ENCODE measurements around the gene YEATS4. TPM values are rescaled to one million over a fixed set of nuclear protein-coding genes. Genes with fewer than 3 reads are reported as not detected.

YEATS4 gene
- total RNA-seq, 1 experiment from 2014 or later, result 42.6 TPM

DNA sequence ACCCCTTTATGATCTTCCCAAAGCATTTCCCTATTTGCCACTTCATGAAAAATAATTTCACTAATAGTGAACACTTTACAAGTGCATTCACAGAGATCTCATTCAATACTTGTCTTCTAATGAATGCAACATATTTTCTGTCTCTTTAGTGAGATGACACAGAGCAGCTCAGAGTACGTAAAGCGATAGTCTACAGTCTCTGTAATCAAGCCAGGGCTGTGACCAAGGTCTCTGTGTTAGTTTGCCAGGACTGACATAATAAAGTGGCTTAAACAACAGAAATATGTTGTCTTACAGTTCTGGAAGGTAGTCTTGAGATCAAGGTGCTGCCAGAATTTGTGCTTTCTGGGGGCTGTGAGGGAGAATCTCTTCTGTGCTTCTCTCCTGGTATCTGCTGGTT is 77.5 kb downstream of the YEATS4 start:
- Histone ChIP-seq H3K4me3 (ENCODE audit: low read depth, low read length) (no peak overlapping the region), H3K27me3 (replicated peaks; ENCODE audit: control insufficient read depth, insufficient read depth, low read length) (no peaks in the 10 kb centered on the region), H3K9me3 (no peaks in the 10 kb centered on the region), H3K4me1 (peaks cover 24% of the 10 kb centered on the region), H3K36me3 (ENCODE audit: control insufficient read depth, insufficient read depth, low read length) (no peaks in the 10 kb centered on the region)
- TF ChIP-seq, protein P1, sequence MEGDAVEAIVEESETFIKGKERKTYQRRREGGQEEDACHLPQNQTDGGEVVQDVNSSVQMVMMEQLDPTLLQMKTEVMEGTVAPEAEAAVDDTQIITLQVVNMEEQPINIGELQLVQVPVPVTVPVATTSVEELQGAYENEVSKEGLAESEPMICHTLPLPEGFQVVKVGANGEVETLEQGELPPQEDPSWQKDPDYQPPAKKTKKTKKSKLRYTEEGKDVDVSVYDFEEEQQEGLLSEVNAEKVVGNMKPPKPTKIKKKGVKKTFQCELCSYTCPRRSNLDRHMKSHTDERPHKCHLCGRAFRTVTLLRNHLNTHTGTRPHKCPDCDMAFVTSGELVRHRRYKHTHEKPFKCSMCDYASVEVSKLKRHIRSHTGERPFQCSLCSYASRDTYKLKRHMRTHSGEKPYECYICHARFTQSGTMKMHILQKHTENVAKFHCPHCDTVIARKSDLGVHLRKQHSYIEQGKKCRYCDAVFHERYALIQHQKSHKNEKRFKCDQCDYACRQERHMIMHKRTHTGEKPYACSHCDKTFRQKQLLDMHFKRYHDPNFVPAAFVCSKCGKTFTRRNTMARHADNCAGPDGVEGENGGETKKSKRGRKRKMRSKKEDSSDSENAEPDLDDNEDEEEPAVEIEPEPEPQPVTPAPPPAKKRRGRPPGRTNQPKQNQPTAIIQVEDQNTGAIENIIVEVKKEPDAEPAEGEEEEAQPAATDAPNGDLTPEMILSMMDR (IDR thresholded peaks at IDR 0.05; ENCODE audit: insufficient read depth in 1 of 2, low read depth in 1 of 2, low read length in 1 of 2, severe bottlenecking in 1 of 2, unreplicated experiment in 1 of 2), result no peak
- no TSS peak for BruUV-seq (replicated peaks)
- intact Hi-C loops (cut with micrococcal nuclease; ENCODE audit: unreplicated experiment), result no loop called here
- Mint-ChIP-seq H3K36me3 (ENCODE audit: insufficient read depth, unreplicated experiment) (no peaks in the 10 kb centered on the region), H3K4me1 (ENCODE audit: low read depth, unreplicated experiment) (peaks cover 34% of the 10 kb centered on the region), H3K9me3 (ENCODE audit: unreplicated experiment) (peaks cover 17% of the 10 kb centered on the region), H3K27ac (ENCODE audit: unreplicated experiment) (no peak overlapping the region), H3K27me3 (ENCODE audit: insufficient read depth, unreplicated experiment) (no peaks in the 10 kb centered on the region), H3K4me3 (ENCODE audit: unreplicated experiment) (no peak overlapping the region)
- POLR2A ChIA-PET, result no interaction called here
- DNase-seq, result no peak
- CTCF ChIA-PET, result no interaction called here

DNA sequence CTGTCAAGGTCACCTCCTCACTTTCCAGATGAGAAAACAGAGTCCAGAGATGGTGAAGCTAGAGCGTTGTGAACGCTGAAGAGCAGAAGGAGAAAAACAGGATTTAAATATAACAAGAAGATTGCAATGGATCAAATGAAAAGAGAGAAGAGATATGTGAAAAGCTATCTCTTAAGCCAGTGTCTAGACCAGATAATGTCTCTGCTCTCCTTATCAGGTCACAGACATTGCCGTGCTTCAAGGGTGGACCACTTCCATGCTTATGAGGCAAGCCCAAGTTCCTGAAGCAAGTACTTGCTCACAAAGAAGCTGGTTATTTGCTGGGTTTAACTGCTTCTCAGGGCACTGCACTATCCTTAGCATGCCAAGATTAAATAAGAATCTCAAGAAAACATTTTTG is 79.0 kb downstream of the YEATS4 start:
- H3K4me1 Mint-ChIP-seq (ENCODE audit: low read depth, unreplicated experiment), result peaks cover 34% of the 10 kb centered on the region

DNA sequence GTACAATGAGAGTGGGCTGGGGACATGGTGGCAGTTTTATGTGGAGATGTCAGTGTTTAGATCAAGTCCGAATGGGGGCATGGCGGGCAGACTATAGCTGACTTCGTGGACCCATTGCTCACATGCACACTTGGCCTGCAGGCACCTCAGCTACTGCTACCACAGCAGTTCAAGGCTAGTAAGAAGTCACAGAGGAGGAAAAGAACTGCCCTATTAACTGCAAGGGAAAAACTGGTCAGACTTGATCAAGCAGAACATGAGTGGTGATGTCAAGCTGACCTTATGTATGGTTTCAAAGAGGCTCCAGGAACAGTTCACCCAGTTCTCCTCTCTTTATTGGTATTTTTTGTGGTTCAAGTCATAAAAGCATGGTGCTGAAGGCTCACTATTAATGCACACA is 80.5 kb downstream of the YEATS4 start:
- TF ChIP-seq, protein P1 (IDR thresholded peaks at IDR 0.05; ENCODE audit: insufficient read depth in 1 of 2, low read depth in 1 of 2, low read length in 1 of 2, severe bottlenecking in 1 of 2, unreplicated experiment in 1 of 2), result no peak
- H3K36me3 ChIP-seq (ENCODE audit: control insufficient read depth, insufficient read depth, low read length), result no peaks in the 10 kb centered on the region
- CTCF ChIA-PET, result interaction anchor here (0.6 to 0.9 kb wide), 2 partner anchors 31 to 83 kb away, joined by 3 to 10 read pairs; no protein-coding TSS in a partner anchor
- H3K27me3 ChIP-seq (replicated peaks; ENCODE audit: control insufficient read depth, insufficient read depth, low read length), result no peaks in the 10 kb centered on the region
- Mint-ChIP-seq H3K4me3 (ENCODE audit: unreplicated experiment) (no peak overlapping the region), H3K36me3 (ENCODE audit: insufficient read depth, unreplicated experiment) (no peaks in the 10 kb centered on the region), H3K9me3 (ENCODE audit: unreplicated experiment) (peaks cover 21% of the 10 kb centered on the region), H3K27me3 (ENCODE audit: insufficient read depth, unreplicated experiment) (no peaks in the 10 kb centered on the region), H3K4me1 (ENCODE audit: low read depth, unreplicated experiment) (peaks cover 24% of the 10 kb centered on the region), H3K27ac (ENCODE audit: unreplicated experiment) (no peak overlapping the region)
- DNase-seq, result peak in 1 of 2 experiments; percentile 23
- H3K4me1 ChIP-seq, result peaks cover 24% of the 10 kb centered on the region
- POLR2A ChIA-PET, result no interaction called here
- H3K9me3 ChIP-seq, result no peaks in the 10 kb centered on the region
- H3K4me3 ChIP-seq (ENCODE audit: low read depth, low read length), result no peak overlapping the region
- BruUV-seq (replicated peaks), result no TSS peak
- intact Hi-C loops (cut with micrococcal nuclease; ENCODE audit: unreplicated experiment), result no loop called here

More for the DNA sequence above, 79.0 kb downstream of the YEATS4 start:
- peaks cover 18% of the 10 kb centered on the region for H3K9me3 Mint-ChIP-seq (ENCODE audit: unreplicated experiment)
- H3K27ac Mint-ChIP-seq (ENCODE audit: unreplicated experiment), result no peak overlapping the region
- H3K36me3 Mint-ChIP-seq (ENCODE audit: insufficient read depth, unreplicated experiment), result no peaks in the 10 kb centered on the region
- intact Hi-C loops (cut with micrococcal nuclease; ENCODE audit: unreplicated experiment), result no loop called here
- no peak overlapping the region for H3K4me3 ChIP-seq (ENCODE audit: low read depth, low read length)
- H3K27me3 Mint-ChIP-seq (ENCODE audit: insufficient read depth, unreplicated experiment), result no peaks in the 10 kb centered on the region
- TF ChIP-seq, protein P1 (IDR thresholded peaks at IDR 0.05; ENCODE audit: insufficient read depth in 1 of 2, low read depth in 1 of 2, low read length in 1 of 2, severe bottlenecking in 1 of 2, unreplicated experiment in 1 of 2), result no peak
- H3K4me1 ChIP-seq, result peaks cover 24% of the 10 kb centered on the region
- DNase-seq, result no peak
- H3K9me3 ChIP-seq, result no peaks in the 10 kb centered on the region
- H3K4me3 Mint-ChIP-seq (ENCODE audit: unreplicated experiment), result no peak overlapping the region
- H3K27me3 ChIP-seq (replicated peaks; ENCODE audit: control insufficient read depth, insufficient read depth, low read length), result no peaks in the 10 kb centered on the region
- H3K36me3 ChIP-seq (ENCODE audit: control insufficient read depth, insufficient read depth, low read length), result no peaks in the 10 kb centered on the region
- no TSS peak for BruUV-seq (replicated peaks)
- ChIA-PET CTCF (no interaction called here), POLR2A (no interaction called here)

Other genes starting within 250 kb of the YEATS4 start
- 118 and 124 TPM in 2 replicates for gene CPSF6, start 120.2 kb upstream of the YEATS4 start, total RNA-seq (2022)
- 16.8 and 16.9 TPM in 2 replicates for gene LYZ, start 11.4 kb upstream of the YEATS4 start, total RNA-seq (2022)
- gene FRS2, start 110.6 kb downstream of the YEATS4 start, total RNA-seq (2022), result 82.3 and 86.5 TPM in 2 replicates
- gene CCT2, start 225.7 kb downstream of the YEATS4 start, total RNA-seq (2022), result 321 and 341 TPM in 2 replicates

All from Caco-2 (cell line).